Upper lobe of left lung (tissue), 4 donors: Measurements from ENCODE around the gene HAO1.

Experiments
- CTCF ChIP-seq, 6 experiments: fragments of 450-650 bp in 4 of 6; fragments of 200-600 bp in 2 of 6; sonication (generic) in 2 of 6; IDR thresholded peaks; one replicate each; pipeline ENCODE4 v1.5.1; 2016 to 2019; ENCODE audit warnings: antibody characterized with exemption in 6 of 6
- EP300 ChIP-seq, 4 donors: sonication (generic); formaldehyde crosslinking; IDR thresholded peaks; one replicate each; pipeline ENCODE4 v1.5.1; 2017; ENCODE audit warnings: antibody characterized with exemption in 4 of 4, control low read depth in 2 of 4
- POLR2AphosphoS5 ChIP-seq, 2 donors: sonication (generic); formaldehyde crosslinking; IDR thresholded peaks; one replicate each; pipeline ENCODE4 v1.5.1; 2017; ENCODE audit warnings: antibody characterized with exemption in 2 of 2

GRCh38 chr20:7868108-7868507 is 72.2 kb downstream of the HAO1 start:
- TF ChIP-seq CTCF (IDR thresholded peaks at IDR 0.05) = no peak
- TF ChIP-seq POLR2AphosphoS5 (IDR thresholded peaks at IDR 0.05) = no peak
- TF ChIP-seq EP300 (IDR thresholded peaks at IDR 0.05) = no peak
